Activated CD8-positive, alpha-beta memory T cell treated with anti-CD3 and anti-CD28 coated beads for 36 hours (primary cell): ENCODE data around the gene DENND4B. TPM values are rescaled to one million over a fixed set of nuclear protein-coding genes. Genes with fewer than 3 reads are reported as not detected.
"Not testable (repeated sequence)": the region's sequence is repeated elsewhere in the genome, so short reads cannot be mapped to it uniquely, and the experiment has no call there.

ENCODE experiments used
- CTCF ChIA-PET: fragments of 350-600 bp; sonication (Branson Sonifier 250); formaldehyde crosslinking; loops from one replicate; lab custom pipeline; 2021; ENCODE audit warnings: antibody characterized with exemption; lab: Charles Lee
- POLR2A ChIA-PET: fragments of 350-600 bp; sonication (Branson Sonifier 250); formaldehyde crosslinking; loops from one replicate; lab custom pipeline; 2021; ENCODE audit warnings: antibody characterized with exemption; lab: Charles Lee
- total RNA-seq, 2 experiments: library from RNA; stranded (reverse); gene quantifications; one replicate each; pipeline ENCODE4 v1.2.3, GENCODE V29; 2021

DENND4B gene
- total RNA-seq, 2 experiments from 2014 or later: 106 to 108 TPM

- POLR2A ChIA-PET: interaction anchor here (0.6 to 3.2 kb wide), 13 partner anchors 17 to 1966 kb away, joined by 3 to 32 read pairs (median 5); partner anchors contain the start of genes DENND4B, JTB, RPS27 and SLC39A1
- CTCF ChIA-PET: interaction anchor here (0.6 to 5.2 kb wide), 6 partner anchors 22 to 225 kb away, joined by 3 to 28 read pairs (median 4); partner anchors contain the start of genes DENND4B and RPS27
Observed at GRCh38 chr1:153922972-153923925, 23.3 kb downstream of the DENND4B start, which contains the start of gene GATAD2B. TSS of gene GATAD2B (minus strand) at chr1:153922972. CDS start at chr1:153828347, 94,625 bp downstream.

- POLR2A ChIA-PET: interaction anchor here (0.6 to 3.2 kb wide), 11 partner anchors 16 to 1967 kb away, joined by 3 to 32 read pairs (median 6); partner anchors contain the start of genes DENND4B, JTB and SLC39A1
- CTCF ChIA-PET: interaction anchor here (0.7 to 5.2 kb wide), 6 partner anchors 21 to 125 kb away, joined by 3 to 28 read pairs (median 5); partner anchors contain the start of genes DENND4B and RAB13
Observed at GRCh38 chr1:153922076-153922971, 24.2 kb downstream of the DENND4B start.

GRCh38 chr1:153921803-153922075 lies 24.8 kb downstream of the DENND4B start:
- ChIA-PET POLR2A (interaction anchor here (0.6 to 3.2 kb wide), 3 partner anchors 24 to 1968 kb away, joined by 3 to 32 read pairs (median 11); partner anchors contain the start of gene DENND4B), CTCF (interaction anchor here (1.9 to 5.2 kb wide), 3 partner anchors 24 to 100 kb away, joined by 6 to 28 read pairs (median 7); partner anchors contain the start of genes DENND4B and RAB13)

- ChIA-PET CTCF (interaction anchor here (0.6 to 5.2 kb wide), 5 partner anchors 16 to 424 kb away, joined by 3 to 28 read pairs (median 6); partner anchors contain the start of genes DENND4B and RAB13), POLR2A (interaction anchor here (0.6 to 3.2 kb wide), 3 partner anchors 25 to 1969 kb away, joined by 3 to 32 read pairs (median 11); partner anchors contain the start of gene DENND4B)
Observed at GRCh38 chr1:153921080-153921802, 25.3 kb downstream of the DENND4B start.

GRCh38 chr1:153919876-153920852 lies 26.4 kb downstream of the DENND4B start:
- ChIA-PET CTCF (interaction anchor here (0.6 to 5.2 kb wide), 5 partner anchors 15 to 99 kb away, joined by 4 to 28 read pairs (median 6); partner anchors contain the start of gene DENND4B), POLR2A (interaction anchor here (0.6 to 0.7 kb wide), 2 partner anchors 66 to 71 kb away, joined by 3 read pairs; partner anchors contain the start of genes RAB13 and RPS27)

- ChIA-PET CTCF (interaction anchor here (0.6 to 1.0 kb wide), 3 partner anchors 16 to 228 kb away, joined by 3 to 4 read pairs (median 3); no protein-coding TSS in a partner anchor), POLR2A (interaction anchor here (0.6 to 0.7 kb wide), 2 partner anchors 51 to 1561 kb away, joined by 3 to 8 read pairs; no protein-coding TSS in a partner anchor)
Observed at GRCh38 chr1:153916297-153916696, 30.2 kb downstream of the DENND4B start.

- CTCF ChIA-PET: no interaction called here
- POLR2A ChIA-PET: no interaction called here
Observed at GRCh38 chr1:153912349-153912748, 34.2 kb downstream of the DENND4B start.

GRCh38 chr1:153910560-153910959 lies 36.0 kb downstream of the DENND4B start:
- CTCF ChIA-PET: interaction anchor here (1.1 kb wide), 1 partner anchor 110 kb away, joined by 3 read pairs; no protein-coding TSS in a partner anchor
- POLR2A ChIA-PET: not testable (repeated sequence)

GRCh38 chr1:153908071-153908470 lies 38.4 kb downstream of the DENND4B start:
- ChIA-PET POLR2A (interaction anchor here (0.6 kb wide), 1 partner anchor 19 kb away, joined by 5 read pairs; no protein-coding TSS in a partner anchor), CTCF (interaction anchor here (0.7 to 1.0 kb wide), 3 partner anchors 31 to 111 kb away, joined by 3 read pairs; no protein-coding TSS in a partner anchor)

- CTCF ChIA-PET: interaction anchor here (1.0 kb wide), 1 partner anchor 110 kb away, joined by 3 read pairs; no protein-coding TSS in a partner anchor
- POLR2A ChIA-PET: no interaction called here
Observed at GRCh38 chr1:153907134-153907533, 39.4 kb downstream of the DENND4B start.

GRCh38 chr1:153906396-153906795 lies 40.1 kb downstream of the DENND4B start:
- POLR2A ChIA-PET: interaction anchor here (0.6 to 1.1 kb wide), 3 partner anchors 16 to 64 kb away, joined by 3 to 5 read pairs (median 3); partner anchors contain the start of genes DENND4B and GATAD2B
- CTCF ChIA-PET: interaction anchor here (0.5 to 1.4 kb wide), 2 partner anchors 19 to 40 kb away, joined by 3 to 8 read pairs; partner anchors contain the start of gene DENND4B

GRCh38 chr1:153905908-153906307 lies 40.6 kb downstream of the DENND4B start:
- CTCF ChIA-PET: interaction anchor here (0.5 to 1.4 kb wide), 4 partner anchors 15 to 49 kb away, joined by 3 to 8 read pairs (median 4); partner anchors contain the start of gene DENND4B

GRCh38 chr1:153903841-153904455 lies 42.6 kb downstream of the DENND4B start:
- CTCF ChIA-PET: no interaction called here
- POLR2A ChIA-PET: no interaction called here

More at GRCh38 chr1:153905908-153906307, 40.6 kb downstream of the DENND4B start:
- POLR2A ChIA-PET: interaction anchor here (0.6 to 1.1 kb wide), 3 partner anchors 17 to 267 kb away, joined by 3 to 5 read pairs (median 4); partner anchors contain the start of gene GATAD2B

GRCh38 chr1:153899509-153899908 lies 47.0 kb downstream of the DENND4B start:
- CTCF ChIA-PET: no interaction called here
- POLR2A ChIA-PET: no interaction called here

GRCh38 chr1:153895866-153896265 lies 50.7 kb downstream of the DENND4B start:
- ChIA-PET POLR2A (interaction anchor here (0.7 kb wide), 1 partner anchor 353 kb away, joined by 6 read pairs; no protein-coding TSS in a partner anchor), CTCF (interaction anchor here (1.3 kb wide), 1 partner anchor 50 kb away, joined by 5 read pairs; the partner anchor contains the start of gene DENND4B)
